ENCODE data around the gene MIOS. TPM values are rescaled to one million over a fixed set of nuclear protein-coding genes. Genes with fewer than 3 reads are reported as not detected.

MIOS gene
- total RNA-seq, result 10 to 100 TPM; 38.2 to 38.7 TPM
- polyA plus RNA-seq, result 18.8 TPM

GRCh38 chr7:7566651-7567611, at the start of gene MIOS:
TSS of gene MIOS (plus strand) at chr7:7566884. CDS start at chr7:7572476, 5,592 bp downstream.
- CTCF ChIA-PET, result no interaction called here
- peak; percentile 78 to 88 (median 83) for DNase-seq

GRCh38 chr7:7517754-7518153, 48.9 kb upstream of the MIOS start:
- Histone ChIP-seq H3K9me3 (ENCODE audit: low read length) (no peaks in the 10 kb centered on the region), H3K4me1 (ENCODE audit: insufficient read depth, low read length) (no peaks in the 10 kb centered on the region), H3K36me3 (ENCODE audit: insufficient read depth, low read length) (no peaks in the 10 kb centered on the region), H3K27ac (ENCODE audit: low read depth, low read length) (no peak overlapping the region), H3K27me3 (ENCODE audit: insufficient read depth, low read length, poor library complexity, severe bottlenecking) (no peaks in the 10 kb centered on the region), H3K4me3 (ENCODE audit: low read length) (no peak overlapping the region)
- CTCF ChIA-PET, result no interaction called here
- Mint-ChIP-seq H3K36me3 (no peaks in the 10 kb centered on the region), H3K4me3 (no peak overlapping the region), H3K27ac (no peak overlapping the region), H3K4me1 (no peaks in the 10 kb centered on the region), H3K27me3 (peaks cover 3 to 20% of the 10 kb centered on the region in 2 donors), H3K9me3 (no peaks in the 10 kb centered on the region)
- no peak for DNase-seq
- POLR2A ChIA-PET, result no interaction called here

More at GRCh38 chr7:7566651-7567611, at the start of gene MIOS:
- peaks cover 0 to 3% (median 2%) of the 10 kb centered on the region in 3 donors for H3K36me3 Mint-ChIP-seq
- H3K27me3 Mint-ChIP-seq, result no peaks in the 10 kb centered on the region
- H3K36me3 ChIP-seq (ENCODE audit: insufficient read depth, low read length), result no peaks in the 10 kb centered on the region
- peak within 1 kb of the TSS; percentile 77 for H3K27ac ChIP-seq (ENCODE audit: low read depth, low read length)
- H3K4me1 ChIP-seq (ENCODE audit: insufficient read depth, low read length), result peaks cover 47% of the 10 kb centered on the region
- peak within 1 kb of the TSS; percentile 72 to 96 (median 90) for H3K27ac Mint-ChIP-seq
- POLR2A ChIA-PET, result interaction anchor here (0.6 kb wide), 1 partner anchor 49 kb away, joined by 3 read pairs; no protein-coding TSS in a partner anchor
- peaks cover 33 to 39% (median 38%) of the 10 kb centered on the region in 3 donors for H3K4me1 Mint-ChIP-seq
- H3K9me3 ChIP-seq (ENCODE audit: low read length), result no peaks in the 10 kb centered on the region
- H3K4me3 Mint-ChIP-seq, result peak within 1 kb of the TSS; percentile 69 to 87 (median 82)
- no peaks in the 10 kb centered on the region for H3K27me3 ChIP-seq (ENCODE audit: insufficient read depth, low read length, poor library complexity, severe bottlenecking)
- H3K9me3 Mint-ChIP-seq, result no peaks in the 10 kb centered on the region
- peak within 1 kb of the TSS; percentile 57 for H3K4me3 ChIP-seq (ENCODE audit: low read length)

- Histone ChIP-seq H3K9me3 (ENCODE audit: low read length) (no peaks in the 10 kb centered on the region), H3K4me3 (ENCODE audit: low read length) (no peak overlapping the region), H3K27ac (ENCODE audit: low read depth, low read length) (no peak overlapping the region), H3K27me3 (ENCODE audit: insufficient read depth, low read length, poor library complexity, severe bottlenecking) (no peaks in the 10 kb centered on the region), H3K36me3 (ENCODE audit: insufficient read depth, low read length) (no peaks in the 10 kb centered on the region), H3K4me1 (ENCODE audit: insufficient read depth, low read length) (no peaks in the 10 kb centered on the region)
- Mint-ChIP-seq H3K4me1 (no peaks in the 10 kb centered on the region), H3K27me3 (peaks cover 3 to 20% of the 10 kb centered on the region in 2 donors), H3K9me3 (no peaks in the 10 kb centered on the region), H3K4me3 (no peak overlapping the region), H3K36me3 (no peaks in the 10 kb centered on the region), H3K27ac (no peak overlapping the region)
- ChIA-PET CTCF (no interaction called here), POLR2A (no interaction called here)
- no peak for DNase-seq
Observed at GRCh38 chr7:7519056-7519455, 47.6 kb upstream of the MIOS start.

GRCh38 chr7:7519528-7519927, 47.2 kb upstream of the MIOS start:
- Histone ChIP-seq H3K36me3 (ENCODE audit: insufficient read depth, low read length) (no peaks in the 10 kb centered on the region), H3K4me3 (ENCODE audit: low read length) (no peak overlapping the region), H3K4me1 (ENCODE audit: insufficient read depth, low read length) (no peaks in the 10 kb centered on the region), H3K9me3 (ENCODE audit: low read length) (no peaks in the 10 kb centered on the region), H3K27ac (ENCODE audit: low read depth, low read length) (no peak overlapping the region), H3K27me3 (ENCODE audit: insufficient read depth, low read length, poor library complexity, severe bottlenecking) (no peaks in the 10 kb centered on the region)
- ChIA-PET CTCF (no interaction called here), POLR2A (no interaction called here)
- Mint-ChIP-seq H3K36me3 (no peaks in the 10 kb centered on the region), H3K4me1 (no peaks in the 10 kb centered on the region), H3K27me3 (peaks cover 5 to 25% of the 10 kb centered on the region in 2 donors), H3K27ac (no peak overlapping the region), H3K9me3 (no peaks in the 10 kb centered on the region), H3K4me3 (no peak overlapping the region)
- no peak for DNase-seq

- H3K27ac ChIP-seq (ENCODE audit: low read depth, low read length), result no peak overlapping the region
- Mint-ChIP-seq H3K4me1 (no peaks in the 10 kb centered on the region), H3K27me3 (peaks cover 2 to 34% of the 10 kb centered on the region in 2 donors), H3K4me3 (no peak overlapping the region), H3K36me3 (peaks cover 0 to 2% (median 0%) of the 10 kb centered on the region in 3 donors), H3K27ac (no peak overlapping the region), H3K9me3 (no peaks in the 10 kb centered on the region)
- no peak overlapping the region for H3K4me3 ChIP-seq (ENCODE audit: low read length)
- H3K9me3 ChIP-seq (ENCODE audit: low read length), result no peaks in the 10 kb centered on the region
- CTCF ChIA-PET, result interaction anchor here (0.8 kb wide), 1 partner anchor 9 kb away, joined by 4 read pairs; no protein-coding TSS in a partner anchor
- H3K36me3 ChIP-seq (ENCODE audit: insufficient read depth, low read length), result no peaks in the 10 kb centered on the region
- DNase-seq, result no peak
- no peaks in the 10 kb centered on the region for H3K27me3 ChIP-seq (ENCODE audit: insufficient read depth, low read length, poor library complexity, severe bottlenecking)
- no peaks in the 10 kb centered on the region for H3K4me1 ChIP-seq (ENCODE audit: insufficient read depth, low read length)
- POLR2A ChIA-PET, result no interaction called here
Observed at GRCh38 chr7:7521259-7521658, 45.4 kb upstream of the MIOS start.

- Histone ChIP-seq H3K36me3 (ENCODE audit: insufficient read depth, low read length) (no peaks in the 10 kb centered on the region), H3K9me3 (ENCODE audit: low read length) (no peaks in the 10 kb centered on the region), H3K4me1 (ENCODE audit: insufficient read depth, low read length) (no peaks in the 10 kb centered on the region), H3K27me3 (ENCODE audit: insufficient read depth, low read length, poor library complexity, severe bottlenecking) (no peaks in the 10 kb centered on the region), H3K4me3 (ENCODE audit: low read length) (no peak overlapping the region), H3K27ac (ENCODE audit: low read depth, low read length) (no peak overlapping the region)
- Mint-ChIP-seq H3K27ac (no peak overlapping the region), H3K4me3 (no peak overlapping the region), H3K27me3 (peaks cover 4 to 39% of the 10 kb centered on the region in 2 donors), H3K9me3 (no peaks in the 10 kb centered on the region), H3K4me1 (no peaks in the 10 kb centered on the region), H3K36me3 (peaks cover 0 to 3% (median 0%) of the 10 kb centered on the region in 3 donors)
- CTCF ChIA-PET, result no interaction called here
- POLR2A ChIA-PET, result no interaction called here
- no peak for DNase-seq
Observed at GRCh38 chr7:7522421-7522820, 44.3 kb upstream of the MIOS start.

- Histone ChIP-seq H3K27ac (ENCODE audit: low read depth, low read length) (no peak overlapping the region), H3K4me1 (ENCODE audit: insufficient read depth, low read length) (no peaks in the 10 kb centered on the region), H3K36me3 (ENCODE audit: insufficient read depth, low read length) (no peaks in the 10 kb centered on the region), H3K9me3 (ENCODE audit: low read length) (no peaks in the 10 kb centered on the region), H3K4me3 (ENCODE audit: low read length) (no peak overlapping the region), H3K27me3 (ENCODE audit: insufficient read depth, low read length, poor library complexity, severe bottlenecking) (no peaks in the 10 kb centered on the region)
- Mint-ChIP-seq H3K27me3 (peaks cover 6 to 39% of the 10 kb centered on the region in 2 donors), H3K9me3 (no peaks in the 10 kb centered on the region), H3K4me3 (no peak overlapping the region), H3K27ac (no peak overlapping the region), H3K4me1 (no peaks in the 10 kb centered on the region), H3K36me3 (peaks cover 0 to 3% (median 0%) of the 10 kb centered on the region in 3 donors)
- DNase-seq, result no peak
- ChIA-PET POLR2A (no interaction called here), CTCF (no interaction called here)
Observed at GRCh38 chr7:7524121-7524520, 42.6 kb upstream of the MIOS start.

- H3K27me3 Mint-ChIP-seq, result peaks cover 6 to 37% of the 10 kb centered on the region in 2 donors
Observed at GRCh38 chr7:7526006-7526405, 40.7 kb upstream of the MIOS start.

More at GRCh38 chr7:7526006-7526405, 40.7 kb upstream of the MIOS start:
- Mint-ChIP-seq H3K4me3 (no peak overlapping the region), H3K4me1 (no peaks in the 10 kb centered on the region), H3K27ac (no peak overlapping the region), H3K36me3 (peaks cover 0 to 3% (median 0%) of the 10 kb centered on the region in 3 donors), H3K9me3 (no peaks in the 10 kb centered on the region)
- no peak for DNase-seq
- ChIA-PET CTCF (no interaction called here), POLR2A (no interaction called here)
- Histone ChIP-seq H3K36me3 (ENCODE audit: insufficient read depth, low read length) (no peaks in the 10 kb centered on the region), H3K27ac (ENCODE audit: low read depth, low read length) (no peak overlapping the region), H3K4me3 (ENCODE audit: low read length) (no peak overlapping the region), H3K4me1 (ENCODE audit: insufficient read depth, low read length) (no peaks in the 10 kb centered on the region), H3K27me3 (ENCODE audit: insufficient read depth, low read length, poor library complexity, severe bottlenecking) (no peaks in the 10 kb centered on the region), H3K9me3 (ENCODE audit: low read length) (no peaks in the 10 kb centered on the region)
